Fibroblast of skin of left quadriceps (primary cell): ENCODE measurements around the gene PEX11G.
"Not testable (repeated sequence)": the region's sequence is repeated elsewhere in the genome, so short reads cannot be mapped to it uniquely, and the experiment has no call there.

ENCODE experiments used
- DNase-seq, 2 experiments: peaks; one replicate each; pipeline ENCODE4 v3.0.0-alpha.2; 2013; ENCODE audit warnings: low read depth in 2 of 2

Gene PEX11G

GRCh38 chr19:7467009-7467989, 21.5 kb downstream of the PEX11G start:
- no peak for DNase-seq

GRCh38 chr19:7463575-7463974, 25.3 kb downstream of the PEX11G start:
- no peak for DNase-seq

DNA sequence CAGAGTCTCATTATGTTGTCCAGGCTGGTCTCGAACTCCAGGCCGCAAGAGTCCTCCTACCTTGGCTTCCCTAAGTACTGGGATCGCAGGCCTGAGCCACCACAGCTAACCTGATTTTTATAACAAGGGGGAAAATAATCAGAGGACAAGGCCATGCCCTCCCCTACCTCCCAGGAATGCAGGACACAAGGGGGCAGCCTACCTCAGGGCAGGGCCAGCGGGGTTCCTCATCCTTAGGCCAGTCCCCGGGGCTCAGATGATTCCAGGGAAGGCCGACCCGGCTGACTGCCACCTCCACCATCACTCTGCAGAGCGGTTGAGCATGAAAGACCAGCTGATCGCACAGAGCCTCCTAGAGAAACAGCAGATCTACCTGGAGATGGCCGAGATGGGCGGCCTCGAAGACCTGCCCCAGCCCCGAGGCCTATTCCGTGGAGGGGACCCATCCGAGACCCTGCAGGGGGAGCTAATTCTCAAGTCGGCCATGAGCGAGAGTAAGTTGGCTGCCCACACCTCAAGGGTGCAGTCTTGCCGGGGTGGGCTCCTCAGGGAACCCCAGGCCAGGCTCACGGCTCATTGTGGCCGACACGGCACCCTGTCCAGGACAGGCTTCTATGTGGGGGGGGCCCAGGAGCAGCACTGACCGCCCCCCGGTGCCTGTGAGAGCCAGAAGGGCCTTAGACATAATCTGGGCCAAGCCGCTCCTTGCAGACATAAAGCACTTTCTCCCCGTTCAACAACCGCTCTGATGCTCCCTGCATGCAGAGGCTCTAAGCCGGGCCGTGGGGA, 26.8 kb downstream of the PEX11G start:
- no peak for DNase-seq

- DNase-seq, result no peak
Observed at GRCh38 chr19:7460562-7460966, 28.3 kb downstream of the PEX11G start.

DNA sequence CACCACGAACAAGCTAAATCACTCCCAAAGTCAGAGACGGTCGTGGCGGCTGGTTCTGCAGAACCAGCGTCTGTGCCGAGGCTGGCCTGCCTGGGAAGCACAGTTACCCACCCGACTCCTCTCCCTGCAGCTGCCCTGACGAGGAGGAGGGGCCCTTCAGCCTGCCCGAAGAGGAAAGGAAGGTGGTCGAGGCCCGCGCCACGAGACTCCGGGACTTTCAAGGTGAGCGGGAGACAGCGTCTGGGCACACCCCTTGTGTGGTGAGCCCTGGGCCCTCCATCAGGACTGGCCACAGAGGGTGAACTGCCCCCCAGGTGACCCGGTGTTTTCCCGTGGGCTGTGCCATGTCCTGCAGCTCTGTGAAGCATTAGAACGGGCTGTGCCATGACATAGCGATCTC, 29.1 kb downstream of the PEX11G start:
- DNase-seq, result no peak

- DNase-seq, result no peak
Observed at GRCh38 chr19:7458675-7459074, 30.2 kb downstream of the PEX11G start.

DNA sequence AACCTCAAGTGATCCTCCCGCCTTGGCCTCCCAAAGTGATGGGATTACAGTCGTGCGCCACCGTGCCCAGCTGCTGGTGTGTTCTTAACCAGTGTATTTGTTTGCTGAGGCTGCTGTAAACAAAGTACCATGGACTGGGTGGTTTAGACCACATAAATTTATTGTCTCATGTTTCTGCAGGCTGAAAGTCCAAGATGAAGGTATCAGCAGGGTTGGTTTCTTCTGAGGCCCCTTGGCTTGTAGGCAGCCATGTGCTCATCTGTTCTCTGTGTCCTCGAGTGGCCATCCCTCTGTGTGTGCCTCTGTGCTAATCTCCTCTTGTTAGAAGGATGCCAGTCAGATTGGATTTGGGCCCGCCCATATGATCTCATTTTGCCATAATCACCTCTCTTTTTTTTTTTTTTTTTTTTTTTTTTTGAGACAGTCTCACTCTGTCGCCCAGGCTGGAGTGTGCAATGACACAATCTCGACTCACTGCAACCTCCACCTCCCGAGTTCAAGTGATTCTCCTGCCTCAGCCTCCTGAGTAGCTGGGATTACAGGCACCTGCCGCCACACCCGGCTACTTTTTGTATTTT, 31.8 kb downstream of the PEX11G start:
- no peak for DNase-seq

DNA sequence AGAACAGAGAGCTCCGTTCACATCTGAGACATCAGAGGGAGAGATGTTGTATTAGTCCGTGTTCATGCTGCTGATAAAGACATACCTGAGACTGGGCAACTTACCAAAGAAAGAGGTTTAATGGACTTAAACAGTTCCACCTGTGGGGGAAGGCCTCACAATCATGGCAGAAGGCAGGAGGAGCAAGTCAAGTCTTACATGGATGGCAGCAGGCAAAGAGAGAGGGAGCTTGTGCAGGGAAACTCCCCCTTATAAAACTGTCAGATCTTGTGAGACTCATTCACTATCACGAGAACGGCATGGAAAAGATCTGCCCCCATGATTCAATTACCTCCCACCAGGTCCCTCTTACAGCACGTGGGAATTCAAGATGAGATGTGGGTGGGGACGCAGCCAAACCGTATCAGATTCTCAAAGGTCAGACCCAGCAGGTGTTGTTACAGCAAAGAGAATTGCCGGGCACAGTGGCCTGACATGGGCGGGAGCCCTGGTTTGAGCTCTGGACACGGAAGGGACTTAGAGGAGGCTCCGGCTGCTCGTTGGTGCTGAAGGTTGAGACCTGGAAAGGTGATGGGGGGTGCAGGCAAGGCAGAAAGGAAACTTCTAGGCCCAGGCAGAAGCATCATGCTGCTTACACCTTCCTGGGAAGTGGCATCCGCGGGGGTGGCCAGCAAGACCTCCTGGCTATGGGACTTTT, 33.1 kb downstream of the PEX11G start:
- DNase-seq, result no peak

DNA sequence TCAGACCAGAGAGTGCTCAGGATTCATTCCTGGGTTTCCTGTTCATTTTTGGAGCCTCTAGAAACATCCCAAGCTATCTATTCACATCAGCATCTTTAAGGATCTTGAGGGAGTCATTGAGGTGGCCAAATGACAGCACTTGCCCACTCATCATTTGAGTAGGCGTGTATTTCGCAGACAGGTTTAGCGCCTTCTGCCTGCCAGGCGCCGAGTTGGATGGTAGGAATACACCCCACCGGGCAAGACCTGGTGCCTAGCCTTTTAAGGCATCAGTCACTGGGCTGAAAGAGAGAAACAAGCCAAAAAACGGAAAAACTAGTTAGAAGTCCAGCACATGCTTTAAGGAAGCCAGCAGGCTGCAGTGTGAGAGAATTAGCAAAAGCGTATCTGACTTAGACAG, 33.8 kb downstream of the PEX11G start:
- DNase-seq, result no peak

DNA sequence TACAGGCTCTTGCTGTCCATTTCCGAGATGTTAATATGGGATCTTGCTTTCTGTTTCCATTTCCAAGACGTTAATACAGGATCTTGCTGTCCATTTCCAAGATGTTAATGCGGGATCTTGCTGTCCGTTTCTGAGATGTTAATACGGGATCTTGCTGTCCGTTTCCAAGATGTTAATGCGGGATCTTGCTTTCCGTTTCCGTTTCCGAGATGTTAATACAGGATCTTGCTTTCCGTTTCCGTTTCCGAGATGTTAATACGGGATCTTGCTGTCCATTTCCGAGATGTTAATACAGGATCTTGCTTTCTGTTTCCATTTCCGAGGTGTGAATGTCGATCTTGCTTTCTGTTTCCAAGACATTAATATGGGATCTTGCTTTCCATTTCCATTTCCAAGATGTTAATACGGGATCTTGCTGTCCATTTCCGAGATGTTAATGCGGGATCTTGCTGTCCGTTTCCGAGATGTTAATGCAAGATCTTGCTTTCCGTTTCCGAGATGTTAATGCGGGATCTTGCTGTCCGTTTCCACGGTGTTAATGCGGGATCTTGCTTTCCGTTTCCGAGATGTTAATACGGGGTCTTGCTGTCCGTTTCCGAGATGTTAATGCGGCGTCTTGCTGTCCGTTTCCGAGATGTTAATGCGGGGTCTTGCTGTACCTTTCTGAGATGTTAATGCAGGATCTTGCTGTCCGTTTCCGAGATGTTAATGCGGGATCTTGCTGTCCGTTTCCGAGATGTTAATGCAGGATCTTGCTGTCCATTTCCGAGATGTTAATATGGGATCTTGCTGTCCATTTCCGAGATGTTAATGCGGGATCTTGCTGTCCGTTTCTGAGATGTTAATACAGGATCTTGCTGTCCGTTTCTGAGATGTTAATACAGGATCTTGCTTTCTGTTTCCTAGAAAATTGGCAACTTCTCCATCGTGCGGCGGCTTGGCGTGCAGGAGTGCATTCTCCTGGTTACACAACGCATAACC, 38.3 kb downstream of the PEX11G start:
- no peak for DNase-seq

- DNase-seq, result not testable (repeated sequence)
Observed at GRCh38 chr19:7449391-7450070, 39.3 kb downstream of the PEX11G start.

GRCh38 chr19:7447648-7448047, 41.2 kb downstream of the PEX11G start:
- no peak for DNase-seq

DNA sequence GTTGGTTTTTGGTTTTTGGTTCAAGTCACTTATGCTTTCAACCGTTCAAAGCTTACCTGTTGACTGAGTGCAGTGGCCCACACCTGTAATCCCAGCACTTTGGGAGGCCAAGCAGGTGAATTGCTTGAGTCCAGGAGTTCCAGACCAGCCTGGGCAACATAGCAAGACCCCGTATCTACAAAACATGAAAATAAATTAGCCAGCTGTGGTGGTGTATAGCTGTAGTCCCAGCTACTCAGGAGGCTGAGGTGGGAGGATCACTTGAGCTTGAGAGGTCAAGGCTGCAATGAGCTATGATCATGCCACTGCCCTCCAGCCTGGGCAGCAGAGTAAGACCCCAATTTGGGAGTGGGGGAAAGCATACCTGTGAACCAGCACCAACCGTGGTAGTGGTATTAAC, 43.7 kb downstream of the PEX11G start:
- DNase-seq, result no peak

GRCh38 chr19:7444042-7444441, 44.8 kb downstream of the PEX11G start:
- DNase-seq, result no peak

- no peak for DNase-seq
Observed at GRCh38 chr19:7442423-7442822, 46.4 kb downstream of the PEX11G start.

DNA sequence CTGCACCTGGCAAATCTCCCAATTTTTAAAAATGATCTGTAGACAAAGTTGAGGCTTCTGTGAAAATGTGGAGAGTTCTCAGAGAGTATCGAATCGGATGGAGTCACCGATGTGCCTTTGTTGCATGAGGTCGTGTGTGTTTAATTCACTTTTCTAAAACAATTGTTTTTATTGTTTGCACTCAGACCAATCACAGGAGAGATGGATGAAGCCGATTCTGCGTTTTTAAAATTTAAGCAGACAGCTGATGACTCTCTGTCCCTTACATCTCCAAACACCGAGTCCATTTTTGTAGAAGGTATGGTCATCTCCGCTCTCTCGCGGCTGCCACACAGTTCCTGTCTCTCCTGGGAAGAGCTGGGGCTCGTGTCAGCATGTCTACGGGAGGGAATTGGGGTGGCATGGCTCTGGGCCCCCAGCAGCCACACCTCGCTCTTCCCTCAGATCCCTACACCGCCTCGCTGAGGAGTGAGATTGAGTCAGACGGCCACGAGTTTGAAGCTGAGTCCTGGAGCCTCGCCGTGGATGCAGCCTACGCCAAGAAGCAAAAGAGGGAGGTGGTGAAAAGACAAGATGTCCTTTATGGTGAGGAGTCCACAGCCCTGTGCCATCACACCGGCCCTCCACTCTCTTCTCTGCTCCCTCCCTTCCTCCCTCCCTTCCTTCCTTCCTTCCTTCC, 47.2 kb downstream of the PEX11G start:
- no peak for DNase-seq

DNA sequence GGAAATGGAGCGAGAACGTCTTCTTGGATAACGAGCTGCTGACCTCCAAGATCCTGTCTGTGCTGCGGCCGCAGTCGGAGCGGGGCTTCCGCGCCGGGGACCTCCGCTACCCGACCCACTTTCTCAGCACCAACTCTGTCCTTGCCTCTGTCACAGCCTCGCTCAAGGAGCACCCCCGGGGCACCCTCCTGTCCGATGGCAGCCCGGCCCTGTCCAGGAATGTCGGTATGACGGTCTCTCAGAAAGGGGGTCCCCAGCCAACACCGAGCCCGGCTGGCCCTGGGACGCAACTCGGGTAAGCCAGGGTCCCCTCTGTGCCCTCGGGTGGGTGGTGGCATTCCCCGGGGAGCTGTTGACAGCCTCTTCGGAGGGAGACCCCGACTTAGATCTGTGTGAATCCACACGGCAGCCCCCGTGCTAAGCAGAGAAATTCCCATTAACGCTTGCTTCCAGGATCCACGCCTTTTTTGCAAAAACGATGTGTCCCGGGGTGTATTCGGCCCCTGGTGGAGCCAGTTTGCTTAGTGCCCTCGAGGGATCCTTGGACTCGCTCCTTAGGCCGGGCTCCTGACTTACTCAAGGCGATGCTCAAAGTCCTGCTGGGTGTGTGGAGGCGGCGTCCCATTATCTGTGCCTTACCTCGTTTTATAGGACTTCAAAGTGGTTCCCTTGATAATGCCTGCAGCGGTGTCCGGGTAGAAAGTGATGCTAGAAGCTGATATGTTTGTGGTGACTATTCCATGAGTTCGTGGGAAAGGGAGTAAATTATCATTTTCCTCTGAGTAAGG, 48.5 kb downstream of the PEX11G start:
- DNase-seq, result no peak

DNA sequence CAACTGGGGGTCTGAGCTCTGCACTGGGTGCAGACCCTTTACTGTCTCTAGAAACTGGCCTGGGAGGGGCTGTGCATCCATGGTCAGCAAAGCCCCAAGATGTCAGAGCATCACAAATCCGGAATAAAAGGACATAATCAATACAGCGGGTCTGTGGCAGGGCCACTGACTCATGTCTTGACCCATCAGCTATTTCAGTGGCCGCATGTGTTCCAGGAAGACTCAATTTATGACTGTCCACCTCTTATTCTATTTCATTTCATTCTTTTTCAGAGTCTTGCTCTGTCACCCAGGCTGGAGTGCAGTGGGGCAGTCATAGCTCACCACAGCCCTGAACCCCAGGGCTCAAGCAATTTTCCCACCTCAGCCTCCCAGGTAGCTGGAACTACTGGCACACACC, 53.2 kb downstream of the PEX11G start:
- no peak for DNase-seq

DNA sequence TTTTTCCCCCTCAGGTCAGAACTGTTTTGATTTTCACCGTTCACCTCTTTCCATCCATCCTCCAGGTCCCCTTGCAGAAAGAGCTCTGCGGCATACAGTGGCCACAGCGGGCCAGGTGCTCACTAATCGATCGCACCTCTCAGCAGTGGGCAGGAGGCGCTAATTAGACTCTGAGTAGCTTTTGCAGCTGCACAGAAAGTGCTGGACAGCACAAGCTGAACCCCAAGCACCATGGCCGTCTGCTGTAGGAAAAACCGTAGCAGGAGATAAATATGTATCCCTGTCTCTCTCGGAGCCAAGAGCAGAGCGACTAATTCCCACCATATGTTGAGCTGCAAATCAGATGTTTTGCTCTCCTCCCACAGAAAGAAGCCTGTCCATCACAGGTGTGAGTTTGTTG, 54.4 kb downstream of the PEX11G start:
- no peak for DNase-seq
